T-cell (primary cell): Measurements from ENCODE around the gene FOXA3. TPM values are rescaled to one million over a fixed set of nuclear protein-coding genes. Genes with fewer than 3 reads are reported as not detected.

Experiments
- ATAC-seq, 4 experiments: fragments of 200-7000 bp in 3 of 4; fragments of 150-1000 bp in 1 of 4; cut with Tn5 transposase; replicated peaks in 1 of 4; 1 replicate in 3 of 4; 2 replicates in 1 of 4; pipeline ENCODE4 v1.10.0; 2021; ENCODE audit warnings: moderate library complexity in 3 of 4, mild to moderate bottlenecking in 2 of 4, moderate number of reproducible peaks in 1 of 4
- CTCF ChIA-PET, 2 donors: fragments of 300-600 bp; sonication (Branson Sonifier 250); formaldehyde crosslinking; loops; one replicate each; lab custom pipeline; 2022; ENCODE audit warnings: antibody characterized with exemption in 2 of 2; lab: Charles Lee
- POLR2A ChIA-PET, 2 donors: fragments of 300-600 bp; sonication (Branson Sonifier 250); formaldehyde crosslinking; loops; one replicate each; lab custom pipeline; 2022; ENCODE audit warnings: antibody characterized with exemption in 2 of 2; lab: Charles Lee
- DNase-seq, 35 experiments: peaks; one replicate each; pipeline versions ENCODE4 v3.0.0 to v3.0.0-alpha.2; 2013 to 2023
- H3K27ac ChIP-seq: one replicate; pipeline ENCODE4 v1.5.1; 2013; ENCODE audit warnings: low read length
- H3K27me3 ChIP-seq, 2 experiments: replicated peaks in 1 of 2; 1 replicate in 1 of 2; 2 replicates in 1 of 2; pipeline versions ENCODE4 v1.6.1 to v1.7.0; 2013; ENCODE audit warnings: low read length in 1 of 2, mixed read lengths in 1 of 2; ENCODE audit not compliant: control insufficient read depth in 2 of 2, insufficient read depth in 2 of 2; ENCODE audit errors: extremely low read depth in 1 of 2
- H3K36me3 ChIP-seq, 2 donors: 1 replicate in 1 of 2; 2 replicates in 1 of 2; pipeline versions ENCODE4 v1.6.1 to v1.7.0; 2013; ENCODE audit warnings: low read length in 1 of 2; ENCODE audit not compliant: control insufficient read depth in 2 of 2, insufficient read depth in 1 of 2; ENCODE audit errors: extremely low read depth in 1 of 2
- H3K4me1 ChIP-seq, 2 experiments: 1 replicate in 1 of 2; 2 replicates in 1 of 2; pipeline versions ENCODE4 v1.6.1 to v1.7.0; 2013; ENCODE audit warnings: low read length in 2 of 2, mixed read lengths in 1 of 2; ENCODE audit not compliant: insufficient read depth in 2 of 2, control insufficient read depth in 1 of 2; ENCODE audit errors: extremely low read depth in 1 of 2
- H3K4me3 ChIP-seq, 2 donors: 1 replicate in 1 of 2; 2 replicates in 1 of 2; pipeline versions ENCODE4 v1.5.1 to v1.7.0; 2013; ENCODE audit warnings: mild to moderate bottlenecking in 2 of 2, low read length in 1 of 2, moderate library complexity in 1 of 2; ENCODE audit not compliant: control insufficient read depth in 1 of 2; ENCODE audit errors: extremely low read depth in 1 of 2
- H3K9me3 ChIP-seq: 2 replicates; pipeline ENCODE4 v1.7.0; 2013
- H3K27ac Mint-ChIP-seq, 2 donors: one replicate each; pipeline ENCODE4 v1.8.0; 2020 to 2021; ENCODE audit warnings: mild to moderate bottlenecking in 2 of 2, mixed read lengths in 2 of 2
- H3K27me3 Mint-ChIP-seq, 2 donors: one replicate each; pipeline ENCODE4 v1.8.0; 2021 to 2022; ENCODE audit warnings: mixed read lengths in 2 of 2
- H3K36me3 Mint-ChIP-seq: one replicate; pipeline ENCODE4 v1.8.0; 2021; ENCODE audit warnings: mixed read lengths
- H3K4me1 Mint-ChIP-seq, 3 donors: one replicate each; pipeline ENCODE4 v1.8.0; 2020 to 2022; ENCODE audit warnings: mixed read lengths in 3 of 3, mild to moderate bottlenecking in 1 of 3
- H3K4me3 Mint-ChIP-seq, 3 donors: one replicate each; pipeline ENCODE4 v1.8.0; 2020 to 2022; ENCODE audit warnings: mild to moderate bottlenecking in 3 of 3, mixed read lengths in 3 of 3, moderate library complexity in 3 of 3
- H3K9me3 Mint-ChIP-seq, 3 donors: one replicate each; pipeline ENCODE4 v1.8.0; 2020 to 2022; ENCODE audit warnings: mixed read lengths in 3 of 3
- WGBS: methylation state at CpG from one replicate; pipeline ENCODE4 v1.1.5; 2013; ENCODE audit warnings: missing lambda C conversion rate; ENCODE audit not compliant: insufficient coverage; 5-methylcytosine and 5-hydroxymethylcytosine counted together
- total RNA-seq, 35 experiments: library from RNA in 6 of 35; stranded (reverse) in 6 of 35; fragments of 120-200 nt in 1 of 35; gene quantifications; one replicate each; pipeline versions ENCODE4 v1.2.1 to v1.2.4 and lab custom pipeline; 2013 to 2026

Gene FOXA3
- total RNA-seq, 5 donors from 2014 or later (not counting 1 experiment from before 2014, with no cell fraction given): 0.16 TPM; not detected in 4

GRCh38 chr19:45885556-45886426 is 21.7 kb downstream of the FOXA3 start, which contains the start of gene IRF2BP1:
Gene IRF2BP1 (minus strand): TSS chr19:45886141. CDS start chr19:45885774, 367 bp downstream.
- Histone ChIP-seq H3K27me3 (peaks cover 0 to 7% of the 10 kb centered on the region in 2 experiments), H3K36me3 (no peaks in the 10 kb centered on the region), H3K9me3 (no peaks in the 10 kb centered on the region), H3K27ac (peak within 1 kb of the TSS; percentile 86), H3K4me3 (peak within 1 kb of the TSS; percentile 86), H3K4me1 (peaks cover 16 to 47% of the 10 kb centered on the region in 2 experiments)
- Mint-ChIP-seq H3K4me1 (peaks cover 22 to 33% (median 30%) of the 10 kb centered on the region in 3 donors), H3K9me3 (no peaks in the 10 kb centered on the region), H3K27ac (peak within 1 kb of the TSS; percentile 98), H3K27me3 (no peaks in the 10 kb centered on the region), H3K36me3 (no peaks in the 10 kb centered on the region), H3K4me3 (peak within 1 kb of the TSS; percentile 94 to 99 (median 95))
- under 1% methylated on average over 103 of the region's 107 CpGs for WGBS
- ATAC-seq (peak; percentile 82 to 87 (median 84)), DNase-seq (peak; percentile 78 to 94 (median 90))
- ChIA-PET CTCF (interaction anchor here in 1 of 2 donors (0.8 to 2.2 kb wide), 3 partner anchors 17 to 117 kb away, joined by 4 to 9 read pairs (median 8); partner anchors contain the start of genes SIX5 and SYMPK), POLR2A (interaction anchor here in 1 of 2 donors (0.7 to 1.2 kb wide), 3 partner anchors 17 to 418 kb away, joined by 3 to 4 read pairs (median 3); partner anchors contain the start of genes FOSB, MYPOP and SYMPK)

- peak overlapping the region; percentile 94 to 99 (median 95) for H3K4me3 Mint-ChIP-seq
- Histone ChIP-seq H3K36me3 (no peaks in the 10 kb centered on the region), H3K4me1 (peaks cover 16 to 47% of the 10 kb centered on the region in 2 experiments), H3K27ac (peak overlapping the region; percentile 86), H3K9me3 (no peaks in the 10 kb centered on the region), H3K27me3 (peaks cover 0 to 7% of the 10 kb centered on the region in 2 experiments), H3K4me3 (peak overlapping the region; percentile 86)
- DNase-seq: peak; percentile 75 to 95 (median 87)
- 0% methylated on average over 9 of the region's 32 CpGs for WGBS
- ChIA-PET CTCF (interaction anchor here in 1 of 2 donors (0.5 to 2.2 kb wide), 4 partner anchors 16 to 117 kb away, joined by 4 to 9 read pairs (median 8); partner anchors contain the start of genes SIX5 and SYMPK), POLR2A (interaction anchor here in 1 of 2 donors (0.7 to 1.2 kb wide), 3 partner anchors 16 to 419 kb away, joined by 3 to 4 read pairs (median 3); partner anchors contain the start of genes FOSB, MYPOP and SYMPK)
- no peaks in the 10 kb centered on the region for H3K36me3 Mint-ChIP-seq
- no peaks in the 10 kb centered on the region for H3K9me3 Mint-ChIP-seq
- ATAC-seq: peak; percentile 63 to 74 (median 67)
- H3K27ac Mint-ChIP-seq: peak overlapping the region; percentile 98
- H3K4me1 Mint-ChIP-seq: peaks cover 22 to 31% (median 24%) of the 10 kb centered on the region in 3 donors
- no peaks in the 10 kb centered on the region for H3K27me3 Mint-ChIP-seq
These were observed 22.5 kb downstream of the FOXA3 start for GRCh38 chr19:45886427-45887199.

- peak overlapping the region; percentile 86 for H3K4me3 ChIP-seq
- ATAC-seq: no peak
- H3K27ac Mint-ChIP-seq: peak overlapping the region; percentile 98
- H3K4me1 ChIP-seq: peaks cover 16 to 45% of the 10 kb centered on the region in 2 experiments
- peak overlapping the region; percentile 94 to 99 (median 95) for H3K4me3 Mint-ChIP-seq
- H3K27ac ChIP-seq: peak overlapping the region; percentile 86
- no peaks in the 10 kb centered on the region for H3K9me3 Mint-ChIP-seq
- DNase-seq: no peak
- H3K9me3 ChIP-seq: no peaks in the 10 kb centered on the region
- ChIA-PET POLR2A (interaction anchor here in 1 of 2 donors (1.2 kb wide), 1 partner anchor 15 kb away, joined by 3 read pairs; the partner anchor contains the start of gene MYPOP), CTCF (no interaction called here)
- peaks cover 21 to 29% (median 22%) of the 10 kb centered on the region in 3 donors for H3K4me1 Mint-ChIP-seq
- peaks cover 0 to 5% of the 10 kb centered on the region in 2 experiments for H3K27me3 ChIP-seq
- H3K36me3 ChIP-seq: no peaks in the 10 kb centered on the region
- no peaks in the 10 kb centered on the region for H3K27me3 Mint-ChIP-seq
- WGBS: 86% methylated on average over 1 of the region's 10 CpGs
- no peaks in the 10 kb centered on the region for H3K36me3 Mint-ChIP-seq
These were observed 23.1 kb downstream of the FOXA3 start for GRCh38 chr19:45887200-45887710.

GRCh38 chr19:45889210-45889885 is 25.2 kb downstream of the FOXA3 start:
- H3K9me3 ChIP-seq: no peaks in the 10 kb centered on the region
- no peak for ATAC-seq
- H3K36me3 ChIP-seq: no peaks in the 10 kb centered on the region
- H3K27ac ChIP-seq: no peak overlapping the region
- 68% methylated on average over 3 of the region's 6 CpGs for WGBS
- no peaks in the 10 kb centered on the region for H3K27me3 Mint-ChIP-seq
- ChIA-PET POLR2A (interaction anchor here in 1 of 2 donors (0.7 kb wide), 1 partner anchor 1355 kb away, joined by 5 read pairs; no protein-coding TSS in a partner anchor), CTCF (no interaction called here)
- no peak overlapping the region for H3K4me3 ChIP-seq
- no peak overlapping the region for H3K4me3 Mint-ChIP-seq
- H3K4me1 Mint-ChIP-seq: peaks cover 9 to 17% (median 13%) of the 10 kb centered on the region in 3 donors
- no peak for DNase-seq
- peak overlapping the region in 1 of 2 donors; percentile 40 for H3K27ac Mint-ChIP-seq
- no peaks in the 10 kb centered on the region for H3K36me3 Mint-ChIP-seq
- H3K9me3 Mint-ChIP-seq: no peaks in the 10 kb centered on the region
- H3K27me3 ChIP-seq: no peaks in the 10 kb centered on the region
- peaks cover 7 to 24% of the 10 kb centered on the region in 2 experiments for H3K4me1 ChIP-seq

- H3K27me3 Mint-ChIP-seq: no peaks in the 10 kb centered on the region
- H3K4me1 ChIP-seq: peaks cover 0 to 12% of the 10 kb centered on the region in 2 experiments
- no peak overlapping the region for H3K27ac Mint-ChIP-seq
- ATAC-seq: no peak
- no peaks in the 10 kb centered on the region for H3K27me3 ChIP-seq
- POLR2A ChIA-PET: no interaction called here
- H3K9me3 Mint-ChIP-seq: no peaks in the 10 kb centered on the region
- CTCF ChIA-PET: no interaction called here
- peaks cover 5 to 17% (median 11%) of the 10 kb centered on the region in 3 donors for H3K4me1 Mint-ChIP-seq
- H3K36me3 Mint-ChIP-seq: peaks cover 9% of the 10 kb centered on the region
- no peak overlapping the region for H3K27ac ChIP-seq
- no peaks in the 10 kb centered on the region for H3K9me3 ChIP-seq
- H3K4me3 Mint-ChIP-seq: no peak overlapping the region
- DNase-seq: no peak
- peaks cover 8% of the 10 kb centered on the region in 2 donors for H3K36me3 ChIP-seq
- H3K4me3 ChIP-seq: no peak overlapping the region
- WGBS: 98% methylated on average over 6 of the region's 17 CpGs
These were observed 26.8 kb downstream of the FOXA3 start for GRCh38 chr19:45890877-45891276.
